Measurements from ENCODE around the gene AQP7. TPM values are rescaled to one million over a fixed set of nuclear protein-coding genes. Genes with fewer than 3 reads are reported as not detected.
"Not testable (repeated sequence)": the region's sequence is repeated elsewhere in the genome, so short reads cannot be mapped to it uniquely, and the experiment has no call there.

AQP7 gene
- total RNA-seq, 1 donor from 2014 or later, result not detected

GRCh38 chr9:33388110-33388994 is 14.0 kb downstream of the AQP7 start:
- H3K9me3 Mint-ChIP-seq, result no peaks in the 10 kb centered on the region
- no peaks in the 10 kb centered on the region for H3K4me1 Mint-ChIP-seq
- DNase-seq, result no peak
- CTCF ChIA-PET, result no interaction called here
- H3K27ac Mint-ChIP-seq, result no peak overlapping the region
- POLR2A ChIA-PET, result no interaction called here
- no peak for ATAC-seq (ENCODE audit: low read depth)
- H3K36me3 Mint-ChIP-seq (ENCODE audit: low read depth), result no peaks in the 10 kb centered on the region
- TF ChIP-seq CTCF (IDR thresholded peaks at IDR 0.05), result no peak
- H3K4me3 Mint-ChIP-seq, result no peak overlapping the region
- intact Hi-C loops (cut with micrococcal nuclease), result no loop called here
- H3K27me3 Mint-ChIP-seq, result peaks cover 2% of the 10 kb centered on the region

GRCh38 chr9:33386998-33387397 is 15.4 kb downstream of the AQP7 start:
- H3K4me1 Mint-ChIP-seq; intact Hi-C loops (cut with micrococcal nuclease); H3K36me3 Mint-ChIP-seq (ENCODE audit: low read depth); H3K27me3 Mint-ChIP-seq; DNase-seq; CTCF ChIA-PET; H3K4me3 Mint-ChIP-seq; POLR2A ChIA-PET; H3K27ac Mint-ChIP-seq; ATAC-seq (ENCODE audit: low read depth); H3K9me3 Mint-ChIP-seq: not testable (repeated sequence)

GRCh38 chr9:33386641-33386996 is 15.7 kb downstream of the AQP7 start:
- intact Hi-C loops (cut with micrococcal nuclease); H3K27ac Mint-ChIP-seq; POLR2A ChIA-PET; ATAC-seq (ENCODE audit: low read depth); CTCF ChIA-PET; H3K4me3 Mint-ChIP-seq; H3K4me1 Mint-ChIP-seq; H3K9me3 Mint-ChIP-seq; H3K36me3 Mint-ChIP-seq (ENCODE audit: low read depth); DNase-seq; H3K27me3 Mint-ChIP-seq: not testable (repeated sequence)

- DNase-seq; POLR2A ChIA-PET; ATAC-seq (ENCODE audit: low read depth); CTCF ChIA-PET; intact Hi-C loops (cut with micrococcal nuclease); H3K36me3 Mint-ChIP-seq (ENCODE audit: low read depth); H3K27me3 Mint-ChIP-seq; H3K4me3 Mint-ChIP-seq; H3K9me3 Mint-ChIP-seq; H3K27ac Mint-ChIP-seq; H3K4me1 Mint-ChIP-seq: not testable (repeated sequence)
These were observed 16.3 kb downstream of the AQP7 start for GRCh38 chr9:33385979-33386640.

- H3K4me1 Mint-ChIP-seq; POLR2A ChIA-PET; H3K27me3 Mint-ChIP-seq; CTCF ChIA-PET; ATAC-seq (ENCODE audit: low read depth); H3K36me3 Mint-ChIP-seq (ENCODE audit: low read depth); H3K27ac Mint-ChIP-seq; DNase-seq; intact Hi-C loops (cut with micrococcal nuclease); H3K9me3 Mint-ChIP-seq; H3K4me3 Mint-ChIP-seq: not testable (repeated sequence)
These were observed 16.8 kb downstream of the AQP7 start for GRCh38 chr9:33385536-33385935.

GRCh38 chr9:33383396-33383795 is 19.0 kb downstream of the AQP7 start:
- H3K27me3 Mint-ChIP-seq; CTCF ChIA-PET; H3K4me1 Mint-ChIP-seq; intact Hi-C loops (cut with micrococcal nuclease); DNase-seq; H3K4me3 Mint-ChIP-seq; POLR2A ChIA-PET; H3K9me3 Mint-ChIP-seq; H3K27ac Mint-ChIP-seq; ATAC-seq (ENCODE audit: low read depth); H3K36me3 Mint-ChIP-seq (ENCODE audit: low read depth): not testable (repeated sequence)

- H3K4me3 Mint-ChIP-seq; CTCF ChIA-PET; H3K9me3 Mint-ChIP-seq; ATAC-seq (ENCODE audit: low read depth); H3K27me3 Mint-ChIP-seq; H3K4me1 Mint-ChIP-seq; H3K36me3 Mint-ChIP-seq (ENCODE audit: low read depth); DNase-seq; intact Hi-C loops (cut with micrococcal nuclease); H3K27ac Mint-ChIP-seq: not testable (repeated sequence)
- POLR2A ChIA-PET, result interaction anchor here (0.6 kb wide), 1 partner anchor 79 kb away, joined by 4 read pairs; no protein-coding TSS in a partner anchor
These were observed 20.0 kb downstream of the AQP7 start for GRCh38 chr9:33382397-33382796.

GRCh38 chr9:33381231-33381791 is 21.1 kb downstream of the AQP7 start:
- TF ChIP-seq CTCF (IDR thresholded peaks at IDR 0.05), result no peak

More at GRCh38 chr9:33381231-33381791, 21.1 kb downstream of the AQP7 start:
- no peaks in the 10 kb centered on the region for H3K4me1 Mint-ChIP-seq
- no peak for DNase-seq
- no peak for ATAC-seq (ENCODE audit: low read depth)
- intact Hi-C loops (cut with micrococcal nuclease), result no loop called here
- no peaks in the 10 kb centered on the region for H3K27me3 Mint-ChIP-seq
- H3K4me3 Mint-ChIP-seq, result no peak overlapping the region
- no peaks in the 10 kb centered on the region for H3K36me3 Mint-ChIP-seq (ENCODE audit: low read depth)
- H3K27ac Mint-ChIP-seq, result no peak overlapping the region
- CTCF ChIA-PET, result no interaction called here
- H3K9me3 Mint-ChIP-seq, result no peaks in the 10 kb centered on the region
- POLR2A ChIA-PET, result no interaction called here
